Keratinocyte (primary cell): ENCODE results near the gene TFIP11.

Experiments used
- CTCF ChIP-seq, 3 experiments: IDR thresholded peaks in 1 of 3; conservative IDR thresholded peaks in 1 of 3; optimal IDR thresholded peaks in 1 of 3; 2 replicates in 2 of 3; 3 replicates in 1 of 3; pipeline versions ENCODE3 to v1.5.1; 2011; ENCODE audit warnings: low read length in 3 of 3, mild to moderate bottlenecking in 3 of 3, moderate library complexity in 2 of 3, control low read depth in 1 of 3, inconsistent platforms in 1 of 3; ENCODE audit not compliant: insufficient read depth in 2 of 3; ENCODE audit errors: extremely low read depth in 1 of 3
- EZH2 ChIP-seq: IDR thresholded peaks from one replicate; pipeline ENCODE4 v1.6.1; 2012; ENCODE audit warnings: inconsistent platforms, mild to moderate bottlenecking, low read length, moderate library complexity

- TF ChIP-seq CTCF (optimal IDR thresholded peaks at IDR 0.05 in 1 of 3, IDR thresholded peaks at IDR 0.05 in 1 of 3, conservative IDR thresholded peaks at IDR 0.05 in 1 of 3; ENCODE audit: extremely low read depth in 1 of 3, insufficient read depth in 2 of 3, low read length in 3 of 3): no peak
- no peak for TF ChIP-seq EZH2
These were observed 13.8 kb upstream of the TFIP11 start for GRCh38 chr22:26525946-26526564.
